ENCODE data around the gene RAD51B.

Gene RAD51B

GRCh38 chr14:68692916-68693771 is 873.6 kb downstream of the RAD51B start:
- ChIA-PET CTCF (interaction anchor here (0.6 kb wide), 1 partner anchor 119 kb away, joined by 3 read pairs; no protein-coding TSS in a partner anchor), POLR2A (no interaction called here)
- peaks cover 4% of the 10 kb centered on the region; the same call in 1 of the 2 replicates for H3K4me1 ChIP-seq (ENCODE audit: control insufficient read depth, insufficient read depth, low read length)
- H3K27ac ChIP-seq (ENCODE audit: extremely low read depth, low read depth, low read length): no peak overlapping the region
- TF ChIP-seq ZNF350 (tag by site-specific recombination; IDR thresholded peaks at IDR 0.05): no peak
- TF ChIP-seq TRIM28 (IDR thresholded peaks at IDR 0.05; ENCODE audit: borderline replicate concordance, low read length): no peak
- TF ChIP-seq ZSCAN16 (tag by site-specific recombination; IDR thresholded peaks at IDR 0.05): no peak
- TF ChIP-seq ZNF354C (tag by site-specific recombination; IDR thresholded peaks at IDR 0.05; ENCODE audit: borderline replicate concordance, low read depth): no peak
- TF ChIP-seq ZNF37A (tag by site-specific recombination; IDR thresholded peaks at IDR 0.05): no peak
- no peak for TF ChIP-seq MZF1 (tag by site-specific recombination; IDR thresholded peaks at IDR 0.05; ENCODE audit: borderline replicate concordance)
- TF ChIP-seq ZNF155 (tag by site-specific recombination; IDR thresholded peaks at IDR 0.05): no peak
- TF ChIP-seq ZBTB8A (tag by site-specific recombination; IDR thresholded peaks at IDR 0.05): no peak
- TF ChIP-seq KLF16 (tag by site-specific recombination; IDR thresholded peaks at IDR 0.05): no peak
- no peaks in the 10 kb centered on the region for H3K36me3 ChIP-seq (ENCODE audit: control insufficient read depth in 2 of 2, insufficient read depth in 1 of 2, low read length in 2 of 2)
- H3K9me3 ChIP-seq (ENCODE audit: control insufficient read depth, insufficient read depth, low read depth, low read length): no peaks in the 10 kb centered on the region
- no peak overlapping the region for H3K4me3 ChIP-seq (ENCODE audit: low read depth, low read length)

- POLR2A ChIA-PET: no interaction called here
- H3K4me3 ChIP-seq (ENCODE audit: low read depth, low read length): no peak overlapping the region
- H3K27ac ChIP-seq (ENCODE audit: extremely low read depth, low read depth, low read length): no peak overlapping the region
- CTCF ChIA-PET: interaction anchor here (0.6 kb wide), 2 partner anchors 118 to 445 kb away, joined by 3 read pairs; no protein-coding TSS in a partner anchor
- H3K36me3 ChIP-seq (ENCODE audit: control insufficient read depth in 2 of 2, insufficient read depth in 1 of 2, low read length in 2 of 2): no peaks in the 10 kb centered on the region
- no peak for TF ChIP-seq ZSCAN16 (tag by site-specific recombination; IDR thresholded peaks at IDR 0.05)
- no peak for TF ChIP-seq TRIM28 (IDR thresholded peaks at IDR 0.05; ENCODE audit: borderline replicate concordance, low read length)
- no peak for TF ChIP-seq ZNF530 (tag by site-specific recombination; IDR thresholded peaks at IDR 0.05; ENCODE audit: low read depth)
- no peak for TF ChIP-seq ZNF600 (tag by site-specific recombination; IDR thresholded peaks at IDR 0.05)
- no peak for TF ChIP-seq KLF8 (tag by site-specific recombination; IDR thresholded peaks at IDR 0.05)
- no peak for TF ChIP-seq BCL11A (tag by site-specific recombination; IDR thresholded peaks at IDR 0.05; ENCODE audit: low read depth)
- TF ChIP-seq ZNF266 (tag by site-specific recombination; IDR thresholded peaks at IDR 0.05; ENCODE audit: low read depth): no peak
- no peak for TF ChIP-seq ZNF561 (tag by site-specific recombination; IDR thresholded peaks at IDR 0.05; ENCODE audit: borderline replicate concordance)
- no peak for TF ChIP-seq ZNF792 (tag by site-specific recombination; IDR thresholded peaks at IDR 0.05)
- no peak for TF ChIP-seq ZNF549 (tag by site-specific recombination; IDR thresholded peaks at IDR 0.05)
- TF ChIP-seq ZNF23 (tag by site-specific recombination; IDR thresholded peaks at IDR 0.05; ENCODE audit: borderline replicate concordance): no peak
- no peak for TF ChIP-seq ZNF16 (tag by site-specific recombination; IDR thresholded peaks at IDR 0.05; ENCODE audit: low read depth)
- no peak for TF ChIP-seq ZNF768 (tag by site-specific recombination; IDR thresholded peaks at IDR 0.05)
- TF ChIP-seq ZNF37A (tag by site-specific recombination; IDR thresholded peaks at IDR 0.05): no peak
- TF ChIP-seq ZNF645 (tag by site-specific recombination; IDR thresholded peaks at IDR 0.05): no peak
- no peak for TF ChIP-seq ZNF514 (tag by site-specific recombination; IDR thresholded peaks at IDR 0.05)
- TF ChIP-seq ZNF548 (tag by site-specific recombination; IDR thresholded peaks at IDR 0.05): no peak
- no peak for TF ChIP-seq ZNF138 (tag by site-specific recombination; IDR thresholded peaks at IDR 0.05; ENCODE audit: borderline replicate concordance)
- TF ChIP-seq ZNF660 (tag by site-specific recombination; IDR thresholded peaks at IDR 0.05): no peak
- H3K4me1 ChIP-seq (ENCODE audit: control insufficient read depth, insufficient read depth, low read length): peaks cover 4% of the 10 kb centered on the region; the same call in 1 of the 2 replicates
- H3K9me3 ChIP-seq (ENCODE audit: control insufficient read depth, insufficient read depth, low read depth, low read length): no peaks in the 10 kb centered on the region
Observed at GRCh38 chr14:68693926-68694325, 874.3 kb downstream of the RAD51B start.

All from HEK293 (cell line).